K562 (cell line): ENCODE measurements around the gene DDHD1. TPM values are rescaled to one million over a fixed set of nuclear protein-coding genes. Genes with fewer than 3 reads are reported as not detected.
A peak's percentile ranks its signal among the peaks of the same experiment; 100 is the strongest.

Experiments used
- CXXC5 ChIP-seq: fragments of 250-450 bp; sonication (Bioruptor Pico); IDR thresholded peaks from 2 replicates; pipeline ENCODE4 v1.8.0; 2022; ENCODE audit warnings: inconsistent platforms, mild to moderate bottlenecking, moderate library complexity
- GABPA ChIP-seq: fragments of 200-800 bp; sonication (Bioruptor generic); conservative IDR thresholded peaks from 2 replicates; pipeline ENCODE4 v1.6.1; 2016; ENCODE audit warnings: low read depth, missing genetic modification characterization, missing compliant biosample characterization
- KLF10 ChIP-seq: fragments of 250-450 bp; sonication (Bioruptor Pico); IDR thresholded peaks from 2 replicates; pipeline ENCODE4 v1.6.1; 2021; ENCODE audit warnings: matching md5 sums
- MYBL2 ChIP-seq, 2 experiments: fragments of 450-650 bp in 1 of 2; sonication (generic) in 1 of 2; formaldehyde crosslinking in 1 of 2; IDR thresholded peaks; 2 replicates each; pipeline versions ENCODE4 v1.6.1 to v1.8.1; 2017 to 2022; ENCODE audit warnings: borderline replicate concordance in 1 of 2, inconsistent platforms in 1 of 2, low read depth in 1 of 2, mild to moderate bottlenecking in 1 of 2, missing genetic modification reagents in 1 of 2, moderate library complexity in 1 of 2
- POLR2H ChIP-seq: IDR thresholded peaks from 2 replicates; pipeline ENCODE4 v1.6.1; 2016; ENCODE audit warnings: missing genetic modification characterization, low read depth, mild to moderate bottlenecking, control low read depth, missing compliant biosample characterization, moderate library complexity
- RFX5 ChIP-seq: IDR thresholded peaks from 2 replicates; pipeline ENCODE4 v1.6.1; 2011; ENCODE audit warnings: low read depth, mild to moderate bottlenecking, improper control_type of control experiment, low read length
- SMC3 ChIP-seq: conservative IDR thresholded peaks from 2 replicates; pipeline ENCODE4 v1.6.1; 2011; ENCODE audit warnings: low read depth, low read length, improper control_type of control experiment; ENCODE audit not compliant: insufficient read depth
- SRSF1 ChIP-seq: fragments of 200-400 bp; formaldehyde crosslinking; IDR thresholded peaks from 2 replicates; pipeline ENCODE4 v1.6.1; 2017; ENCODE audit warnings: mild to moderate bottlenecking, low read depth, low read length, moderate library complexity
- ZBTB7A ChIP-seq: IDR thresholded peaks from 2 replicates; pipeline ENCODE4 v1.6.1; 2011; ENCODE audit warnings: low read depth, mild to moderate bottlenecking, low read length, moderate library complexity, borderline replicate concordance; ENCODE audit not compliant: control insufficient read depth
- ZNF174 ChIP-seq: fragments of 250-450 bp; sonication (Bioruptor Pico); IDR thresholded peaks from 2 replicates; pipeline ENCODE4 v1.4.0; 2020; ENCODE audit warnings: mild to moderate bottlenecking
- ZNF77 ChIP-seq: fragments of 250-450 bp; sonication (Bioruptor Pico); IDR thresholded peaks from 2 replicates; pipeline ENCODE4 v1.5.0; 2020
- polyA plus RNA-seq, 8 experiments: library from polyadenylated mRNA; depleted of rRNA in 4 of 8; stranded (reverse) in 5 of 8; unstranded in 3 of 8; fragments of >200 nt; fragmentation: Nextera tagmentation in 2 of 8; fragmentation: Illumina TruSeq in 1 of 8; extraction: Ambion mirVana in 2 of 8; extraction: Trizol in 1 of 8; gene quantifications; 2 replicates each; pipeline versions ENCODE4 v1.2.1 to v1.2.3, GENCODE V29; 2011 to 2014; ENCODE audit warnings: inconsistent platforms in 1 of 8, missing spikeins in 1 of 8
- total RNA-seq, 7 experiments: library from RNA; depleted of rRNA in 6 of 7; stranded (reverse); fragments of >200 nt in 6 of 7; fragmentation: Illumina TruSeq in 2 of 7; extraction: Trizol in 2 of 7; gene quantifications; 2 replicates each; pipeline versions ENCODE4 v1.2.1 to v1.2.3, GENCODE V29; 2011 to 2021; ENCODE audit warnings: low replicate concordance in 1 of 7
- TF ChIP-seq, protein P1 (sequence below), 3 experiments: IDR thresholded peaks in 2 of 3; conservative IDR thresholded peaks in 1 of 3; 2 replicates each; pipeline ENCODE4 v1.5.1; 2011 to 2012; ENCODE audit warnings: low read length in 3 of 3, mild to moderate bottlenecking in 3 of 3, control low read depth in 2 of 3, improper control_type of control experiment in 1 of 3, inconsistent platforms in 1 of 3, low read depth in 1 of 3, mixed read lengths in 1 of 3, moderate library complexity in 1 of 3; ENCODE audit not compliant: insufficient read depth in 2 of 3
- TF ChIP-seq, protein P2 (sequence below), 2 experiments: fragments of 450-650 bp; formaldehyde crosslinking in 1 of 2; IDR thresholded peaks; 2 replicates each; pipeline versions ENCODE4 v1.4.0 to v1.6.1; 2014 to 2020; ENCODE audit warnings: mild to moderate bottlenecking in 2 of 2, borderline replicate concordance in 1 of 2, low read depth in 1 of 2
- TF ChIP-seq, protein P3 (sequence below): sonication (generic); formaldehyde crosslinking; IDR thresholded peaks from 2 replicates; pipeline ENCODE4 v1.8.0; 2022; ENCODE audit warnings: missing genetic modification reagents, mild to moderate bottlenecking, moderate library complexity, borderline replicate concordance

Gene DDHD1
- total and polyA plus RNA-seq, 9 of the 15 experiments (the other 6 are each of a cell fraction or from before 2014, with no cell fraction given): 1.2 to 12.3 (median 5.0) TPM

DNA sequence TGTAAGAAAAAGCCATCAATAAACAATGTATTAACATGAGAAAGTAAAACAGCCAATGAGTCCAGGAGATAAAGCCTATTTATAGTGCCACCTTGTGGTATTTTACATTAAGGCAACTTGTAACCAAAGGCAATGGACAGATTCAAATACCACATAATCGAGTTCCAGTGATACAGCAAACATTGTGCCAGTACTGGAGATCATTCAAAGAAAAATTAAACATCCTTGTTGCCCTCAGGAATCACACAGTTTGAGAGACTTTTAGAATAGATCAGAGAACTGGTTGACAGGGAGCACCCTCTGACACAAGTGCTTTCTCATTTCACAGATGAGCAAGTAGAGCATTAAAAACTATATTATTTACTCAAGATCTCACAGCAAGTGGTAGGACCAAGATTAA is 98.1 kb downstream of the DDHD1 start (continued):
- TF ChIP-seq, protein P1, sequence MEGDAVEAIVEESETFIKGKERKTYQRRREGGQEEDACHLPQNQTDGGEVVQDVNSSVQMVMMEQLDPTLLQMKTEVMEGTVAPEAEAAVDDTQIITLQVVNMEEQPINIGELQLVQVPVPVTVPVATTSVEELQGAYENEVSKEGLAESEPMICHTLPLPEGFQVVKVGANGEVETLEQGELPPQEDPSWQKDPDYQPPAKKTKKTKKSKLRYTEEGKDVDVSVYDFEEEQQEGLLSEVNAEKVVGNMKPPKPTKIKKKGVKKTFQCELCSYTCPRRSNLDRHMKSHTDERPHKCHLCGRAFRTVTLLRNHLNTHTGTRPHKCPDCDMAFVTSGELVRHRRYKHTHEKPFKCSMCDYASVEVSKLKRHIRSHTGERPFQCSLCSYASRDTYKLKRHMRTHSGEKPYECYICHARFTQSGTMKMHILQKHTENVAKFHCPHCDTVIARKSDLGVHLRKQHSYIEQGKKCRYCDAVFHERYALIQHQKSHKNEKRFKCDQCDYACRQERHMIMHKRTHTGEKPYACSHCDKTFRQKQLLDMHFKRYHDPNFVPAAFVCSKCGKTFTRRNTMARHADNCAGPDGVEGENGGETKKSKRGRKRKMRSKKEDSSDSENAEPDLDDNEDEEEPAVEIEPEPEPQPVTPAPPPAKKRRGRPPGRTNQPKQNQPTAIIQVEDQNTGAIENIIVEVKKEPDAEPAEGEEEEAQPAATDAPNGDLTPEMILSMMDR (IDR thresholded peaks at IDR 0.05 in 2 of 3, conservative IDR thresholded peaks at IDR 0.05 in 1 of 3; ENCODE audit: insufficient read depth in 2 of 3, low read depth in 1 of 3, low read length in 3 of 3): peak; percentile 34 to 53 (median 52); a peak in 4 of 6 replicates
- TF ChIP-seq ZBTB7A (no peak), KLF10 (CRISPR knock-in tag) (no peak), POLR2H (tag) (no peak), SRSF1 (no peak), ZNF174 (CRISPR knock-in tag) (no peak), ZNF77 (CRISPR knock-in tag) (no peak), MYBL2 (IDR thresholded peaks at IDR 0.05; ENCODE audit: low read depth) (no peak), MYBL2 (CRISPR knock-in tag; IDR thresholded peaks at IDR 0.05; ENCODE audit: borderline replicate concordance) (no peak), RFX5 (no peak), GABPA (tag) (no peak), CXXC5 (CRISPR knock-in tag) (no peak), SMC3 (0 out of 2 replicates have a peak, but pooled peaks have one; percentile 15)
- TF ChIP-seq, protein P2, sequence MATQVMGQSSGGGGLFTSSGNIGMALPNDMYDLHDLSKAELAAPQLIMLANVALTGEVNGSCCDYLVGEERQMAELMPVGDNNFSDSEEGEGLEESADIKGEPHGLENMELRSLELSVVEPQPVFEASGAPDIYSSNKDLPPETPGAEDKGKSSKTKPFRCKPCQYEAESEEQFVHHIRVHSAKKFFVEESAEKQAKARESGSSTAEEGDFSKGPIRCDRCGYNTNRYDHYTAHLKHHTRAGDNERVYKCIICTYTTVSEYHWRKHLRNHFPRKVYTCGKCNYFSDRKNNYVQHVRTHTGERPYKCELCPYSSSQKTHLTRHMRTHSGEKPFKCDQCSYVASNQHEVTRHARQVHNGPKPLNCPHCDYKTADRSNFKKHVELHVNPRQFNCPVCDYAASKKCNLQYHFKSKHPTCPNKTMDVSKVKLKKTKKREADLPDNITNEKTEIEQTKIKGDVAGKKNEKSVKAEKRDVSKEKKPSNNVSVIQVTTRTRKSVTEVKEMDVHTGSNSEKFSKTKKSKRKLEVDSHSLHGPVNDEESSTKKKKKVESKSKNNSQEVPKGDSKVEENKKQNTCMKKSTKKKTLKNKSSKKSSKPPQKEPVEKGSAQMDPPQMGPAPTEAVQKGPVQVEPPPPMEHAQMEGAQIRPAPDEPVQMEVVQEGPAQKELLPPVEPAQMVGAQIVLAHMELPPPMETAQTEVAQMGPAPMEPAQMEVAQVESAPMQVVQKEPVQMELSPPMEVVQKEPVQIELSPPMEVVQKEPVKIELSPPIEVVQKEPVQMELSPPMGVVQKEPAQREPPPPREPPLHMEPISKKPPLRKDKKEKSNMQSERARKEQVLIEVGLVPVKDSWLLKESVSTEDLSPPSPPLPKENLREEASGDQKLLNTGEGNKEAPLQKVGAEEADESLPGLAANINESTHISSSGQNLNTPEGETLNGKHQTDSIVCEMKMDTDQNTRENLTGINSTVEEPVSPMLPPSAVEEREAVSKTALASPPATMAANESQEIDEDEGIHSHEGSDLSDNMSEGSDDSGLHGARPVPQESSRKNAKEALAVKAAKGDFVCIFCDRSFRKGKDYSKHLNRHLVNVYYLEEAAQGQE (IDR thresholded peaks at IDR 0.05; ENCODE audit: borderline replicate concordance): peak; percentile 35; the same call in 1 of the 2 replicates
- TF ChIP-seq, protein P2 (CRISPR knock-in tag; IDR thresholded peaks at IDR 0.05; ENCODE audit: low read depth): no peak
- TF ChIP-seq, protein P3, sequence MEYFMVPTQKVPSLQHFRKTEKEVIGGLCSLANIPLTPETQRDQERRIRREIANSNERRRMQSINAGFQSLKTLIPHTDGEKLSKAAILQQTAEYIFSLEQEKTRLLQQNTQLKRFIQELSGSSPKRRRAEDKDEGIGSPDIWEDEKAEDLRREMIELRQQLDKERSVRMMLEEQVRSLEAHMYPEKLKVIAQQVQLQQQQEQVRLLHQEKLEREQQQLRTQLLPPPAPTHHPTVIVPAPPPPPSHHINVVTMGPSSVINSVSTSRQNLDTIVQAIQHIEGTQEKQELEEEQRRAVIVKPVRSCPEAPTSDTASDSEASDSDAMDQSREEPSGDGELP: no peak
